Osteoblast (primary cell): ENCODE results near the gene BCL11B. TPM values are rescaled to one million over a fixed set of nuclear protein-coding genes. Genes with fewer than 3 reads are reported as not detected.

Experiments
- DNase-seq: peaks from one replicate; pipeline ENCODE4 v3.0.0; 2011; ENCODE audit warnings: low spot score, mixed read lengths; ENCODE audit not compliant: insufficient read length; ENCODE audit errors: missing footprints
- H2AFZ ChIP-seq: 2 replicates; pipeline ENCODE4 v1.6.0; 2011; ENCODE audit warnings: mild to moderate bottlenecking, low read length
- H3K27ac ChIP-seq: 2 replicates; pipeline ENCODE4 v1.5.1; 2011; ENCODE audit warnings: mild to moderate bottlenecking, low read depth, low read length, moderate library complexity
- H3K27me3 ChIP-seq: 2 replicates; pipeline ENCODE4 v1.6.0; 2012; ENCODE audit warnings: mild to moderate bottlenecking, control low read depth, inconsistent platforms, low read length, moderate library complexity; ENCODE audit not compliant: insufficient read depth
- H3K36me3 ChIP-seq: 2 replicates; pipeline ENCODE4 v1.5.1; 2011; ENCODE audit warnings: mild to moderate bottlenecking, low read length, control low read depth, moderate library complexity; ENCODE audit not compliant: insufficient read depth
- H3K4me1 ChIP-seq: 2 replicates; pipeline ENCODE4 v1.5.1; 2011; ENCODE audit warnings: mild to moderate bottlenecking, low read length, control low read depth, moderate library complexity; ENCODE audit not compliant: insufficient read depth
- H3K4me2 ChIP-seq: 2 replicates; pipeline ENCODE4 v1.6.0; 2011; ENCODE audit warnings: mild to moderate bottlenecking, low read length; ENCODE audit not compliant: insufficient read depth
- H3K4me3 ChIP-seq: fragments of 200-600 bp; sonication (generic); 3 replicates; pipeline ENCODE4 v1.5.1; 2012; ENCODE audit warnings: mild to moderate bottlenecking, low read length, inconsistent platforms; ENCODE audit not compliant: insufficient read depth
- H3K79me2 ChIP-seq: 2 replicates; pipeline ENCODE4 v1.6.0; 2012; ENCODE audit warnings: mild to moderate bottlenecking, low read length, control low read depth, inconsistent platforms; ENCODE audit not compliant: insufficient read depth
- H3K9me3 ChIP-seq: 2 replicates; pipeline ENCODE4 v1.5.1; 2011; ENCODE audit warnings: low read depth, low read length, control low read depth
- H4K20me1 ChIP-seq: 2 replicates; pipeline ENCODE4 v1.6.0; 2012; ENCODE audit warnings: mild to moderate bottlenecking, low read length, control low read depth; ENCODE audit not compliant: insufficient read depth
- CTCF ChIP-seq: IDR thresholded peaks from 2 replicates; pipeline ENCODE4 v1.5.1; 2011; ENCODE audit warnings: mild to moderate bottlenecking, low read depth, low read length, moderate library complexity; ENCODE audit errors: extremely low read depth
- total RNA-seq: library from RNA; depleted of rRNA; stranded (reverse); fragments of >200 nt; gene quantifications from 2 replicates; pipeline ENCODE4 v1.2.3, GENCODE V29; 2012

Gene BCL11B
- total RNA-seq, 1 donor: 0.36 TPM

DNA sequence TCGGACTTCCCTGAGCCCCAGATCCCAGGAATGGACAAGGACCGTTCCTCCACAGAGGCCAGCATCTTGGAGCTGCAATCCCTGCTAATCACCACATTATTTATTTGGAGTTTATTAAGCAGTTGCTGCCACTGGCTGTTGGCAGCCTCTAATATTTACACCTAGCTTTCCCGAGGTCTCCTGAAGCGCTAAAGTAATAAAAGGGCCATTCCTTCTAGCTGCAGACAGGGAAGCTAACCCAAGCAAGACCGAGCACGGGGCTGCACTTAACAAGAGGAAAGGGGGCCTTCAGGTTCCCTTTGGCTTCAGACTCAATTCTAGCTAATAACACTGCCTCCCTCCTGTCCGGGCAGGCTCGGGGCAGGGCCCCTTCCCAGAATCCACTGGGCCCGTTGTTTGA, 63.7 kb downstream of the BCL11B start:
- Histone ChIP-seq H3K4me1 (no peaks in the 10 kb centered on the region), H3K4me3 (no peak overlapping the region), H3K79me2 (no peaks in the 10 kb centered on the region), H4K20me1 (no peaks in the 10 kb centered on the region), H3K27me3 (no peaks in the 10 kb centered on the region), H3K4me2 (no peak overlapping the region), H3K27ac (no peak overlapping the region), H3K9me3 (no peaks in the 10 kb centered on the region), H2AFZ (no peak overlapping the region), H3K36me3 (no peaks in the 10 kb centered on the region)
- no peak for DNase-seq
- no peak for TF ChIP-seq CTCF

DNA sequence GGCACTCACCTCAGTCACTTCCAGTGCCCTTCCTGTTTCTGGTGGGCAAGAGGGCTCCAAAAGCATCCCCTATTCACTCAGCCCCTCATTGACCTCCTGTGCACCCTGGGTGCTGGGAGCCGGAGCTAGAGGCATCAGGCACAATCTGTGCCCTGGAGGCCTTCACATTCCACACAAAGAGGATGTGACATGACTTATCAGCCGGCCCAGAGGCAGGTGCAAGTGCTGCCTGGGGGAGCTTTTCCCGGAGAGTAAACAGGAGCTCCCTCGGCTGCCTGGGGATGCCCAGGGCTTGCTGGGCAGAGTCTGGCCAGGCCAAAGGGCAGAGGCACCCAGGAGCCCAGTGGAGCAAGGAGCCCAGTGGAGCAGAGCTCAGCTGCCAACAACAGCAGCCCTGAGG, 64.5 kb downstream of the BCL11B start:
- Histone ChIP-seq H4K20me1 (no peaks in the 10 kb centered on the region), H3K27me3 (no peaks in the 10 kb centered on the region), H3K27ac (no peak overlapping the region), H3K4me3 (no peak overlapping the region), H3K36me3 (no peaks in the 10 kb centered on the region), H3K9me3 (no peaks in the 10 kb centered on the region), H2AFZ (no peak overlapping the region), H3K4me2 (no peak overlapping the region), H3K79me2 (no peaks in the 10 kb centered on the region), H3K4me1 (no peaks in the 10 kb centered on the region)
- DNase-seq: no peak
- no peak for TF ChIP-seq CTCF

DNA sequence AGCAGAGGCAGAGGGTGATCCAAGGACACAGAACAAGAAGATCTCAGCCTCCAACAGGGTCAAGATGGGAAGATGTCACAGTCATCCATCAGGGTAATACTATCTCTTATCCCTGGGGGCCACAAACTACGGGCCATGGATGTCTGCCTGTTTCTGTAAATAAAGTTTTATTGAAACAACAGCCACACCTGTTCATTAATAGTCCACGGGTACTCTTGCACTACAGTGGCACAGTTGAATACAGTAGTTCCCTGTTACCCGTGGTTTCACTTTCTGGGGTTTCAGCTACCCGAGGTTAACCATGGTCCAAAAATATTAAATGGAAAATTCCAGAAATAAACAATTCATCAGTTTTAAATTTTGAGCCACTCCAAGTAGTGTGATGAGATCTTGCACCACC, 65.9 kb downstream of the BCL11B start:
- Histone ChIP-seq H2AFZ (no peak overlapping the region), H3K27ac (no peak overlapping the region), H4K20me1 (no peaks in the 10 kb centered on the region), H3K27me3 (no peaks in the 10 kb centered on the region), H3K4me3 (no peak overlapping the region), H3K36me3 (no peaks in the 10 kb centered on the region), H3K79me2 (no peaks in the 10 kb centered on the region), H3K4me2 (no peak overlapping the region), H3K4me1 (no peaks in the 10 kb centered on the region), H3K9me3 (no peaks in the 10 kb centered on the region)
- no peak for DNase-seq
- no peak for TF ChIP-seq CTCF

DNA sequence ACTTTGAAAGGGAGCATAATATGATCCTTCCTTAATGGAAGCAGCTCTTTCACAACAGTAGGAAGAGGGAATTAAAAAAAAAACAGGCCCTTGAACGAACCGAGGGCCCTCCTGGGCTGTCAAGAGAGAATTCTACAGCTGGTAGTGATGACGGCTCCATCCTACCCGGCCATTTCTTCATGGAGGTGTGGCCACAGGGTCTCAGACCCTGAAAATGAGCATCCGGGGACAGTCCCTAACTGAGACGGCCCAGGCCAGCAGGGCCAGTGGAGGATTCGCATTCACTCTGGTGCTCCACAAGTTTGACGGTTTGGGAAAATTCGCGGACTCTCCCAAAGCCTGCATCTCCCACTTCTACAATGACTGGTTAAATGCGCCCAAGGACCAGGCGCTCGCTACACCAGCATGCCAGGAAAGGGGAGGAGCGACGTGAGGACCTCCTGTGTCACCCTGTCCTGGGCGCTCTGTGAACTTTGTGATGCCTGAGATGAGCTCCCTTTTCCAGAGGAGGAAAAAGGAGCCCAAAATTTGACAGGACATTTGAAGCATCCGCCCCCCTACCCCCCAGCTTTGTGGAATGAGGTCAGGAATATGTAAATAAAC, 66.8 kb downstream of the BCL11B start:
- Histone ChIP-seq H3K4me1 (no peaks in the 10 kb centered on the region), H3K4me3 (no peak overlapping the region), H2AFZ (no peak overlapping the region), H3K27me3 (no peaks in the 10 kb centered on the region), H3K27ac (no peak overlapping the region), H3K79me2 (no peaks in the 10 kb centered on the region), H4K20me1 (no peaks in the 10 kb centered on the region), H3K4me2 (no peak overlapping the region), H3K9me3 (no peaks in the 10 kb centered on the region), H3K36me3 (no peaks in the 10 kb centered on the region)
- TF ChIP-seq CTCF: no peak
- no peak for DNase-seq
